HCT116 (cell line): Measurements from ENCODE around the gene WNK2.

ENCODE experiments used
- ATF3 ChIP-seq: IDR thresholded peaks from 2 replicates; pipeline ENCODE4 v1.6.1; 2012
- CBX3 ChIP-seq: IDR thresholded peaks from 2 replicates; pipeline ENCODE4 v1.6.1; 2012; ENCODE audit warnings: low read depth
- CEBPB ChIP-seq: IDR thresholded peaks from 2 replicates; pipeline ENCODE4 v1.6.1; 2012; ENCODE audit warnings: low read depth
- CTCF ChIP-seq, 3 experiments: fragments of 200-600 bp in 1 of 3; sonication (generic) in 1 of 3; IDR thresholded peaks in 2 of 3; conservative IDR thresholded peaks in 1 of 3; 2 replicates each; pipeline ENCODE4 v1.5.1; 2012 to 2017; ENCODE audit warnings: low read depth in 2 of 3, low read length in 2 of 3, antibody characterized with exemption in 1 of 3, borderline replicate concordance in 1 of 3, control low read depth in 1 of 3, mild to moderate bottlenecking in 1 of 3, mixed read lengths in 1 of 3, mixed run types in 1 of 3, moderate library complexity in 1 of 3; ENCODE audit not compliant: insufficient read depth in 1 of 3
- EGR1 ChIP-seq: IDR thresholded peaks from 2 replicates; pipeline ENCODE4 v1.6.1; 2012; ENCODE audit warnings: low read depth
- ELF1 ChIP-seq: IDR thresholded peaks from 2 replicates; pipeline ENCODE4 v1.6.1; 2012; ENCODE audit warnings: low read depth, borderline replicate concordance
- EZH2phosphoT487 ChIP-seq: fragments of 200-600 bp; IDR thresholded peaks from 2 replicates; pipeline ENCODE4 v1.6.1; 2018; ENCODE audit warnings: antibody characterized with exemption, borderline replicate concordance
- POLR2AphosphoS5 ChIP-seq: IDR thresholded peaks from 2 replicates; pipeline ENCODE4 v1.6.1; 2011; ENCODE audit warnings: mild to moderate bottlenecking, low read depth, low read length, moderate library complexity
- RAD21 ChIP-seq: IDR thresholded peaks from 2 replicates; pipeline ENCODE4 v1.6.1; 2012; ENCODE audit warnings: low read depth, mild to moderate bottlenecking
- ZNF274 ChIP-seq: fragments of 200-500 bp; sonication (Bioruptor generic); IDR thresholded peaks from 2 replicates; pipeline ENCODE4 v1.6.1; 2014; ENCODE audit warnings: mild to moderate bottlenecking, low read depth, low read length, inconsistent platforms

- TF ChIP-seq EZH2phosphoT487 (no peak), CEBPB (no peak), POLR2AphosphoS5 (no peak), ELF1 (no peak), RAD21 (no peak), CTCF (IDR thresholded peaks at IDR 0.05 in 2 of 3, conservative IDR thresholded peaks at IDR 0.05 in 1 of 3; ENCODE audit: borderline replicate concordance in 1 of 3, insufficient read depth in 1 of 3, low read depth in 2 of 3, low read length in 2 of 3) (no peak), CBX3 (no peak), EGR1 (no peak), ATF3 (no peak), ZNF274 (no peak)
These were observed 78.8 kb downstream of the WNK2 start for GRCh38 chr9:93262537-93263310.
